Left lung (tissue), 10 donors: ENCODE results near the gene LRRC74B. TPM values are rescaled to one million over a fixed set of nuclear protein-coding genes. Genes with fewer than 3 reads are reported as not detected.

Experiments used
- ATAC-seq: fragments of 200-7000 bp; cut with Tn5 transposase; one replicate; pipeline ENCODE4 v1.9.1; 2020; ENCODE audit warnings: moderate library complexity
- DNase-seq, 4 donors: peaks; one replicate each; pipeline ENCODE4 v3.0.0-alpha.2; 2013 to 2020
- H3K27ac ChIP-seq, 2 donors: fragments of 200-600 bp; sonication (generic) in 1 of 2; one replicate each; pipeline versions ENCODE4 v1.5.0 to v1.8.0; 2020 to 2021
- H3K27me3 ChIP-seq, 2 donors: fragments of 200-600 bp; sonication (generic) in 1 of 2; one replicate each; pipeline versions ENCODE4 v1.5.0 to v1.8.0; 2020 to 2021
- H3K36me3 ChIP-seq, 2 donors: fragments of 200-600 bp; sonication (generic) in 1 of 2; one replicate each; pipeline versions ENCODE4 v1.5.0 to v1.8.0; 2020 to 2021
- H3K4me1 ChIP-seq, 2 donors: fragments of 200-600 bp; one replicate each; pipeline ENCODE4 v1.8.0; 2021
- H3K4me3 ChIP-seq, 2 donors: fragments of 200-600 bp; sonication (generic) in 1 of 2; one replicate each; pipeline versions ENCODE4 v1.5.0 to v1.8.0; 2020 to 2021; ENCODE audit warnings: mild to moderate bottlenecking in 1 of 2
- H3K9me3 ChIP-seq, 2 donors: fragments of 200-600 bp; sonication (generic) in 1 of 2; one replicate each; pipeline versions ENCODE4 v1.5.0 to v1.8.0; 2020 to 2021
- CTCF ChIP-seq, 2 donors: fragments of 200-600 bp; sonication (generic) in 1 of 2; IDR thresholded peaks; one replicate each; pipeline versions ENCODE4 v1.5.0 to v1.8.0; 2021; ENCODE audit warnings: antibody characterized with exemption in 2 of 2
- intact Hi-C, 2 donors: fragments of 100-400 bp; cut with DNase I; formaldehyde crosslinking; loops; one replicate each; pipeline versions ENCODE4 v1.11.2 to v1.14.2; 2022
- polyA plus RNA-seq, 6 donors: library from polyadenylated mRNA; unstranded; fragments of 120-200 nt; gene quantifications; one replicate each; pipeline ENCODE4 v1.2.1, GENCODE V29; 2013; ENCODE audit not compliant: insufficient read length in 6 of 6
- total RNA-seq, 2 donors: library from RNA; stranded (reverse); fragmentation: NEBNext Ultra II Directional; extraction: Animal tissue kit (Norgen Biotek cat#: 25700); gene quantifications; one replicate each; pipeline ENCODE4 v1.2.1, GENCODE V29; 2021
- donor health status: DM: no; HTN: yes; CAD: no.
- donor health status: DM: no; HTN: no; CAD: no.

LRRC74B gene
- total and polyA plus RNA-seq, 8 donors: 0.31 to 2.2 (median 1.2) TPM; not detected in 1

DNA sequence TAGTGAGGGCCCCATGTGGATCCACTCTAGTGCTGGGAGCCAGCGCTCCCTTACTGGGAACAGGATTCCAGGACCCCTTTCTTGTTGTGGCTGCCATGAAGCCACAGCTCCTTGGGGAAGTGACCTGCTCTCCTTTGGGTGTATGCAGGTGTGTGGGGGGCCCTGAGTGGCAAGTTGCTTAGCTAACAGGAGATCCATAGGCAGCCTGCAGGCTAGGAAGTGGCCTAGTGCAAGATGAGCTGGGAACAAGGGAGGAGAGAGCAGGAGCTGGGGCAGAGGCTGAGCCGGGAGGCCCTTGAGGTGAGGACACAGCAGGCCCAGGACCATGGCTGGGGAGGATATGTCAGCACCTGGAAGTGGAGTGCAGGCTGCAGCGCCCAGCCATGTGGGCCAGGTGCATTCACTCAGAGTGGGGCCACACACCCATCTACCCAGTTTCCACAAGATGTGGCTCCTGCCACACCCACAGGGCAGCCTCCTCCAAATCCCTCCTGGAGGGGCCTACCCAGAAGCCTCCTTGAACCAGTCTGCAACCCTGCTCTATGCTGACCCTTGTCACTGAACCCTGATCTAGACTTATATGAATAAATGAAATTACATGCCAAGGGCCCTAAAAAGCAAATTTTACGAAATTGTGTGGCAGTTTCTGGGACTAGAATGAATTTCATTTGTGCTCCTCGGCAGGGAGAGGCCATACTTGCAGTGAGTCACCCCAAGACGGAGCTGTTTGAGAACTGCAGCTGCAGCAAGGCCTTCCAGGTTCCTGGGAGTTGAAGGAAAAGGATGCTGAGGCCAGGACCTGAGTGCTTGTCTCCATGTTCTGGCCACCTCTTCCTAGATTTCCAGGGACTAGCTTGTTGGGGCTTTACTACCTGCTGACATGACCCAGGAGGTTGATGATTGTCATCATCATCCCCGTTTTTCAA is 47.1 kb upstream of the LRRC74B start:
- TF ChIP-seq CTCF (IDR thresholded peaks at IDR 0.05): no peak
- Histone ChIP-seq H3K9me3 (no peaks in the 10 kb centered on the region), H3K36me3 (peaks cover 0 to 68% of the 10 kb centered on the region in 2 donors), H3K27me3 (no peaks in the 10 kb centered on the region), H3K4me3 (no peak overlapping the region), H3K4me1 (peaks cover 18 to 34% of the 10 kb centered on the region in 2 donors), H3K27ac (no peak overlapping the region)
- ATAC-seq (no peak), DNase-seq (no peak)
- intact Hi-C loops: no loop called here

GRCh38 chr22:20999350-21000206 is 46.2 kb upstream of the LRRC74B start:
- DNase-seq: no peak
- Histone ChIP-seq H3K27ac (no peak overlapping the region), H3K4me3 (peak overlapping the region in 1 of 2 donors; percentile 70), H3K9me3 (no peaks in the 10 kb centered on the region), H3K36me3 (peaks cover 0 to 58% of the 10 kb centered on the region in 2 donors), H3K4me1 (peaks cover 18 to 36% of the 10 kb centered on the region in 2 donors), H3K27me3 (no peaks in the 10 kb centered on the region)
- no peak for TF ChIP-seq CTCF (IDR thresholded peaks at IDR 0.05)
- no peak for ATAC-seq
- intact Hi-C loops: no loop called here

DNA sequence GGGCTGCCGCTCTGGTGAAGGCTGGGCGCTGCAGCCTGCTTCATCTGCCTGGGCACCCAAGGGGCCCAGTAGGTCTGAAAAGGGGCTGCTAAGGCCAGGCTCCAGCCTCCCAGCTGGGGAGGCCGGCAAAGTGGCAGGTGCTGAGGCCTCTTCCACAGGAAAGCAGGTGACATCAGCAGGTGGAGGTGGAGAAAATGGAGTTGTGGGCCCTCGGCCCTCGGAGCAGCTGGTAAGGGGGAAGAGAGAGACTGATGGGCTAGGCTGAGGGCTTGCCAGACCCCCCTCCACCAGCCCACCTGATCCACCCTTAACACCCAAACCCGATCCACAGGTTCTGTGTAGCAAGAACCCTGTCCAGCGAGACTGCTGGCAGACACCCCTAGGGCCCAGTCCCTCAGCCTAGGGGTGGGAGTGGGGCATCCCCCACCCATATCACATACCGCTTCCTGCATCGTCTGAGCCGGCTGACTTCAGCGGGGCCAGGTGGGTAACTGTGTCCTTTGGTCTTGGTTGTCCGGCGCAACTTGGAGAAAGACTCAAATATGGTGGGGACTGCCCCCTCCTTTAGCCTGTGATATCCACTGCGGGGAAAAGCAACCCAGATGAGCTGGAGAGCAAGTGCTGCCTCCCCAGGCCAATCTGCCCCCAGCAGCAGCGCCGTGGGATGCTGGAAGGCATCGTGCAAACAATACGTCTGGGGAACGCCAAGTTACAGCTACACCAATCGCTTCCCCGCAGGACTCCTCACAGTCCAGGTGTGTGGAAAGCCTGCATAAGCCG is 45.3 kb upstream of the LRRC74B start:
- H3K4me3 ChIP-seq: peak overlapping the region; percentile 54 to 70

GRCh38 chr22:21000987-21001600 is 44.7 kb upstream of the LRRC74B start:
- DNase-seq (no peak), ATAC-seq (no peak)
- no peaks in the 10 kb centered on the region for H3K27me3 ChIP-seq
- intact Hi-C loops: no loop called here
- peak overlapping the region; percentile 98 to 99 for H3K27ac ChIP-seq
- peak overlapping the region; percentile 54 to 70 for H3K4me3 ChIP-seq
- TF ChIP-seq CTCF (IDR thresholded peaks at IDR 0.05): no peak
- no peaks in the 10 kb centered on the region for H3K9me3 ChIP-seq
- peaks cover 18 to 36% of the 10 kb centered on the region in 2 donors for H3K4me1 ChIP-seq
- H3K36me3 ChIP-seq: peaks cover 0 to 43% of the 10 kb centered on the region in 2 donors

More for the DNA sequence above, 45.3 kb upstream of the LRRC74B start:
- H3K27ac ChIP-seq: peak overlapping the region; percentile 98 to 99
- peaks cover 18 to 36% of the 10 kb centered on the region in 2 donors for H3K4me1 ChIP-seq
- no peaks in the 10 kb centered on the region for H3K27me3 ChIP-seq
- DNase-seq: no peak
- intact Hi-C loops: no loop called here
- H3K9me3 ChIP-seq: no peaks in the 10 kb centered on the region
- TF ChIP-seq CTCF (IDR thresholded peaks at IDR 0.05): no peak
- no peak for ATAC-seq
- peaks cover 0 to 50% of the 10 kb centered on the region in 2 donors for H3K36me3 ChIP-seq
